ENCODE measurements around the gene HEG1. TPM values are rescaled to one million over a fixed set of nuclear protein-coding genes. Genes with fewer than 3 reads are reported as not detected.

HEG1 gene
- total and polyA plus RNA-seq, 2 of the 4 experiments (the other 2 are of a cell fraction), result 25.6 to 43.4 TPM

DNA sequence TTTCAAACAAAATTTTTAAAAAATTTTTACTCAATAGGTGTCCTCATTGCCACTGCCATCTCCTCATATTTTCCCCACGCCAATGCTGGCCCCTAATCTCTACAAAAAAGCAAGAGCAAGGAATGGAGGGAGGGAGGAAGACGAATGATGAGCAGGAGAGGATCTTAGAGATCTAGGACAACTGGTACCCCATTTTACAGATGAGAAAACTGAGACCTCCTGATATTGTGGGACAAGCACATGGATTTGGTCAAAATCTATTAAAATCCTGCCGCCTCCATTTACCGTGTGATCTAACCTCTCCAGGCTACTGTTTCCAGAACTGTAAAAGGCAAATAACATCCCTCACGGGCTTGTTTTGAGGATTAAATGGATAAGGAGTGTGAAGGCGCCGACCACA is 4.6 kb downstream of the HEG1 start:
- Histone ChIP-seq H3K79me1 (ENCODE audit: low read depth in 1 of 2, low read length in 2 of 2) (peaks cover 44 to 84% of the 10 kb centered on the region in 2 experiments), H2BK5ac (ENCODE audit: low read depth, low read length, poor library complexity, severe bottlenecking) (peak overlapping the region; percentile 95), H2BK15ac (ENCODE audit: low read depth, low read length) (peak overlapping the region; percentile 37; the same call in 2 of the 3 replicates), H3K27ac (ENCODE audit: insufficient read depth, low read length) (peak overlapping the region; percentile 94), H2AK9ac (replicated peaks; ENCODE audit: low read depth, low read length, poor library complexity) (no peak overlapping the region), H3K4me3 (ENCODE audit: insufficient read depth, low read depth, low read length) (no peak overlapping the region), H3K9me3 (ENCODE audit: control insufficient read depth, insufficient read depth, low read length) (no peaks in the 10 kb centered on the region), H2AFZ (replicated peaks; ENCODE audit: low read length, poor library complexity) (no peak overlapping the region), H3K27me3 (ENCODE audit: control insufficient read depth, insufficient read depth, low read length) (no peaks in the 10 kb centered on the region), H3K9ac (ENCODE audit: low read depth, low read length) (peak overlapping the region; percentile 47), H3K4ac (ENCODE audit: low read depth, low read length) (peak overlapping the region; percentile 51), H4K20me1 (ENCODE audit: insufficient read depth, low read length) (peaks cover 75% of the 10 kb centered on the region), H3K18ac (ENCODE audit: low read depth, low read length) (peak overlapping the region; percentile 12; the same call in 1 of the 2 replicates), H3K36me3 (ENCODE audit: control insufficient read depth, insufficient read depth, low read length) (peaks cover 35% of the 10 kb centered on the region), H3K4me2 (ENCODE audit: low read depth, low read length) (peak overlapping the region; percentile 95), H2BK20ac (ENCODE audit: low read depth, low read length) (peak overlapping the region; percentile 17; the same call in 1 of the 2 replicates), H2BK120ac (ENCODE audit: low read depth, low read length) (peak overlapping the region; percentile 45; the same call in 1 of the 2 replicates), H4K8ac (ENCODE audit: low read depth in 2 of 2, low read length in 2 of 2) (no peak overlapping the region; a peak in 1 of 4 replicates), H4K91ac (ENCODE audit: insufficient read depth, low read depth, low read length) (0 out of 2 replicates have a peak overlapping the region, but pooled peaks have one; percentile 4), H2AK5ac (ENCODE audit: low read depth, low read length) (peak overlapping the region; percentile 48), H3K23ac (ENCODE audit: low read depth, low read length) (peak overlapping the region; percentile 46; the same call in 1 of the 2 replicates), H3K9me1 (ENCODE audit: insufficient read depth, low read length) (peaks cover 42% of the 10 kb centered on the region), H3K14ac (replicated peaks; ENCODE audit: low read depth, low read length) (peak overlapping the region; percentile 33), H3K4me1 (ENCODE audit: control insufficient read depth, insufficient read depth, low read length) (peaks cover 23% of the 10 kb centered on the region), H4K5ac (ENCODE audit: low read depth, low read length) (no peak overlapping the region), H3K56ac (ENCODE audit: extremely low read depth, insufficient read depth, low read length) (no peak overlapping the region; the same call in 1 of the 2 replicates)
- ChIA-PET CTCF (no interaction called here), POLR2A (ENCODE audit: unreplicated experiment) (interaction anchor here (1.1 kb wide), 1 partner anchor 79 kb away, joined by 4 read pairs; no protein-coding TSS in a partner anchor)
- in situ Hi-C loops (cut with MboI; ENCODE audit: low sequenced_read_pairs), result no loop called here
- dilution Hi-C loops (cut with HindIII; ENCODE audit: low sequenced_read_pairs, unreplicated experiment), result no loop called here
- BruUV-seq (replicated peaks), result no TSS peak
- DNase-seq (no peak), ATAC-seq (ENCODE audit: low read depth) (no peak)
- WGBS, 2 experiments (ENCODE audit: extremely low coverage in 2 of 2, insufficient read length in 1 of 2), result no CpG with 5 or more reads among the region's 7 CpGs
- intact Hi-C loops (cut with micrococcal nuclease), result loop anchor here (5.0 kb wide), 3 partner anchors 76 to 536 kb away; no protein-coding TSS in a partner anchor
- TF ChIP-seq RFX5 (IDR thresholded peaks at IDR 0.05; ENCODE audit: low read depth, low read length), result no peak
